Vagina (tissue), 2 donors: Measurements from ENCODE around the gene NASP.

Source experiments
- CTCF ChIP-seq, 3 experiments: fragments of 450-650 bp in 2 of 3; fragments of 200-600 bp in 1 of 3; sonication (generic) in 1 of 3; IDR thresholded peaks; one replicate each; pipeline ENCODE4 v1.5.1; 2017 to 2019; ENCODE audit warnings: antibody characterized with exemption in 3 of 3, mild to moderate bottlenecking in 2 of 3, moderate library complexity in 2 of 3
- POLR2A ChIP-seq, 2 donors: fragments of 450-650 bp; IDR thresholded peaks; one replicate each; pipeline ENCODE4 v1.6.1; 2017; ENCODE audit warnings: antibody characterized with exemption in 2 of 2, mild to moderate bottlenecking in 2 of 2, moderate library complexity in 2 of 2
- POLR2AphosphoS5 ChIP-seq, 2 donors: sonication (generic); formaldehyde crosslinking; IDR thresholded peaks; one replicate each; pipeline ENCODE4 v1.9.0; 2017; ENCODE audit warnings: antibody characterized with exemption in 2 of 2, mild to moderate bottlenecking in 2 of 2, low read depth in 1 of 2; ENCODE audit not compliant: insufficient read depth in 1 of 2

- no peak for TF ChIP-seq CTCF (IDR thresholded peaks at IDR 0.05)
- no peak for TF ChIP-seq POLR2A (IDR thresholded peaks at IDR 0.05)
- no peak for TF ChIP-seq POLR2AphosphoS5 (IDR thresholded peaks at IDR 0.05; ENCODE audit: insufficient read depth in 1 of 2, low read depth in 1 of 2)
Observed at GRCh38 chr1:45545019-45545493, 38.8 kb upstream of the NASP start.
